DOHH2 (cell line): ENCODE measurements around the gene POM121L2.

Experiments used
- H3F3A ChIP-seq: fragments of 200-600 bp; sonication (generic), shearing (Covaris generic); 2 replicates; pipeline ENCODE4 v1.6.0; 2016; ENCODE audit warnings: antibody characterized with exemption, mild to moderate bottlenecking; ENCODE audit not compliant: control insufficient read depth, insufficient read depth
- H3K27ac ChIP-seq: fragments of 200-600 bp; sonication (generic); 2 replicates; pipeline ENCODE4 v1.5.1; 2014; ENCODE audit warnings: low read depth, mild to moderate bottlenecking, low read length, moderate library complexity
- H3K27me3 ChIP-seq: fragments of 200-600 bp; sonication (generic); 2 replicates; pipeline ENCODE4 v1.6.1; 2014; ENCODE audit warnings: mild to moderate bottlenecking, low read length, mixed read lengths; ENCODE audit not compliant: control insufficient read depth
- H3K36me3 ChIP-seq: fragments of 200-600 bp; sonication (generic); 2 replicates; pipeline ENCODE4 v1.6.1; 2014; ENCODE audit warnings: mild to moderate bottlenecking, low read length, moderate library complexity, mixed read lengths; ENCODE audit not compliant: control insufficient read depth
- H3K4me1 ChIP-seq: fragments of 200-600 bp; sonication (generic); 2 replicates; pipeline ENCODE4 v1.6.1; 2014; ENCODE audit warnings: mild to moderate bottlenecking, low read length, mixed read lengths; ENCODE audit not compliant: control insufficient read depth
- H3K4me2 ChIP-seq: fragments of 200-600 bp; sonication (generic); 2 replicates; pipeline ENCODE4 v1.6.0; 2014; ENCODE audit warnings: mild to moderate bottlenecking, low read length, moderate library complexity
- H3K4me3 ChIP-seq: fragments of 200-600 bp; sonication (generic); 2 replicates; pipeline ENCODE4 v1.5.1; 2014; ENCODE audit warnings: mild to moderate bottlenecking, low read length, mixed read lengths
- H3K79me2 ChIP-seq: fragments of 200-600 bp; sonication (generic); 2 replicates; pipeline ENCODE4 v1.6.1; 2014; ENCODE audit warnings: mild to moderate bottlenecking, low read length, mixed read lengths; ENCODE audit not compliant: control insufficient read depth
- H3K9me2 ChIP-seq: fragments of 200-600 bp; sonication (generic); replicated peaks from 2 replicates; pipeline ENCODE4 v1.6.1; 2014; ENCODE audit warnings: mild to moderate bottlenecking, low read length, mixed read lengths; ENCODE audit not compliant: control insufficient read depth
- H3K9me3 ChIP-seq: fragments of 200-600 bp; sonication (generic); 2 replicates; pipeline ENCODE4 v1.6.1; 2014; ENCODE audit warnings: antibody characterized with exemption, low read length, mixed read lengths; ENCODE audit not compliant: control insufficient read depth, insufficient read depth
- H4K20me1 ChIP-seq: fragments of 200-600 bp; sonication (generic); 2 replicates; pipeline ENCODE4 v1.6.0; 2014; ENCODE audit warnings: low read depth, mild to moderate bottlenecking, antibody characterized with exemption, low read length, moderate library complexity; ENCODE audit not compliant: control insufficient read depth, insufficient read depth
- EZH2phosphoT487 ChIP-seq: fragments of 200-600 bp; sonication (generic); IDR thresholded peaks from 2 replicates; pipeline ENCODE4 v1.6.1; 2017; ENCODE audit warnings: borderline replicate concordance, mild to moderate bottlenecking, antibody characterized with exemption, low read length, moderate library complexity, mixed read lengths
- TF ChIP-seq, protein P1 (sequence below): fragments of 200-600 bp; sonication (generic); IDR thresholded peaks from one replicate; pipeline ENCODE4 v1.5.1; 2014; ENCODE audit warnings: antibody characterized with exemption, mild to moderate bottlenecking, low read depth, low read length; ENCODE audit not compliant: poor library complexity, severe bottlenecking

POM121L2 gene

DNA sequence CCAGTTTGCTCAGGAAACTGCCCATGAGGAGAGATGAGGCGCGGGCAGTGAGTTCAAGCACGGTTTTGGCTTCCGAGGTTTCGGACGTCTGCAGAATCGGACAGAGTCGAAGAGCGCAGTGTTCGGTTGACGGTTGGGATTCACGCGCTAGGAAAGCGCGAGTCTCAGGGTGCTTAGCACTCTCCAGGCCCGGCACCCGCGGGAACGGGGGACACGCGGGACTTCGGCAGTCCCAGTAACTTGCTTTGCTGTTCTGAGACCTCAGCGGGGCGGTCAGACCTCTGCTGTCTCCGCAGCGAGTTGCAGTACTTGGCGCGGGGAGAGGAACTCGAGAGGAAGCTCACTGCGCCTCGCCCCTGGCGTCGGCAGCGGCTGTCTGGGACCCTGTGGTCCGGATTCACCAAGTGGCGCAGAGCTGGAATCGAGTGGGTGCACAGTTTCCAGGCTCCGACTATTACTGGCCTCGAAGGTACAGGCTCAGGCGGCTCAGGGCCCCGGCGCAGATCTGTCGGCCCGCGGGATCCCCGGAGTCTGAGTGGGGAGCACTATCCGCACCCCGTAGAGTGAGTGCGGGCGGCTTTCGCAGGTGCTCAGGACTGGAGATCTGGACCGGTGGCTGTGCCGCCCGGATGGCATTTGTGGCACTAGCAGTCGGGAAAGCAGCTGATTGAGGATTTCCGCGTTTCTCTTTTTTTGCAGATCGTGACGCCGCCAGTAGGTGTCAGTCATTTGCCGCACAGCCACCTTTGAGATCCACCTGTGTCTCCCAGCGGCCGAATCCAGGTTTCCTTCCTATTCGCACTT, at the start of gene POM121L2:
Gene POM121L2, minus strand, starts transcription at position 128 of the 804 bp plus-strand sequence. Its CDS starts 103 bp downstream, at position 25.
- no peaks in the 10 kb centered on the region for H3K9me2 ChIP-seq
- no peaks in the 10 kb centered on the region for H3K36me3 ChIP-seq
- H3K27ac ChIP-seq: no peak within 1 kb of the TSS
- TF ChIP-seq, protein P1, sequence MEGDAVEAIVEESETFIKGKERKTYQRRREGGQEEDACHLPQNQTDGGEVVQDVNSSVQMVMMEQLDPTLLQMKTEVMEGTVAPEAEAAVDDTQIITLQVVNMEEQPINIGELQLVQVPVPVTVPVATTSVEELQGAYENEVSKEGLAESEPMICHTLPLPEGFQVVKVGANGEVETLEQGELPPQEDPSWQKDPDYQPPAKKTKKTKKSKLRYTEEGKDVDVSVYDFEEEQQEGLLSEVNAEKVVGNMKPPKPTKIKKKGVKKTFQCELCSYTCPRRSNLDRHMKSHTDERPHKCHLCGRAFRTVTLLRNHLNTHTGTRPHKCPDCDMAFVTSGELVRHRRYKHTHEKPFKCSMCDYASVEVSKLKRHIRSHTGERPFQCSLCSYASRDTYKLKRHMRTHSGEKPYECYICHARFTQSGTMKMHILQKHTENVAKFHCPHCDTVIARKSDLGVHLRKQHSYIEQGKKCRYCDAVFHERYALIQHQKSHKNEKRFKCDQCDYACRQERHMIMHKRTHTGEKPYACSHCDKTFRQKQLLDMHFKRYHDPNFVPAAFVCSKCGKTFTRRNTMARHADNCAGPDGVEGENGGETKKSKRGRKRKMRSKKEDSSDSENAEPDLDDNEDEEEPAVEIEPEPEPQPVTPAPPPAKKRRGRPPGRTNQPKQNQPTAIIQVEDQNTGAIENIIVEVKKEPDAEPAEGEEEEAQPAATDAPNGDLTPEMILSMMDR: peak; percentile 77
- TF ChIP-seq EZH2phosphoT487: no peak
- peaks cover 17% of the 10 kb centered on the region; the same call in 1 of the 2 replicates for H3K27me3 ChIP-seq
- peak within 1 kb of the TSS; percentile 75 for H3K4me3 ChIP-seq
- peaks cover 8% of the 10 kb centered on the region for H3K4me1 ChIP-seq
- H3F3A ChIP-seq: no peaks in the 10 kb centered on the region
- no peaks in the 10 kb centered on the region for H3K9me3 ChIP-seq
- H3K79me2 ChIP-seq: no peaks in the 10 kb centered on the region
- H3K4me2 ChIP-seq: peak within 1 kb of the TSS; percentile 81
- no peaks in the 10 kb centered on the region for H4K20me1 ChIP-seq

DNA sequence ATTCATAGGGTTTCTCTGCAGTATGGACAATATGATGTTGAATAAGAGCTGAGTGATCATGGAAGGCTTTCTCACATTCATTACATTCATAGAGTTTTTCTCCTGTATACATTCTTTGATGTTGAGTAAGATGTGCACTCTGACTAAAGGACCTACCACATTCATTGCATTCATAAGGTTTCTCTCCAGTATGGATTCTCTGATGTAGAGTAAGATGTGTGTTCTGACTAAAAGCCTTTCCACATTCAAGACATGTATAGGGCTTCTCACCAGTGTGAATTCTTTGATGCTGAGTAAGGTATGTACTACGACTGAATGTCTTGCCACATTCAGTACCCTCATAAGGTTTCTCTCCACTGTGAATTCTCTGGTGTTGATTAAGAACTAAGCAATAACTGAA, 47.2 kb upstream of the POM121L2 start:
- Histone ChIP-seq H3K4me1 (no peaks in the 10 kb centered on the region), H4K20me1 (no peaks in the 10 kb centered on the region), H3K4me2 (no peak overlapping the region), H3F3A (no peaks in the 10 kb centered on the region), H3K27me3 (no peaks in the 10 kb centered on the region), H3K4me3 (no peak overlapping the region), H3K9me3 (peaks cover 13% of the 10 kb centered on the region; the same call in 1 of the 2 replicates), H3K79me2 (no peaks in the 10 kb centered on the region), H3K36me3 (no peaks in the 10 kb centered on the region), H3K9me2 (no peaks in the 10 kb centered on the region), H3K27ac (no peak overlapping the region)
- TF ChIP-seq EZH2phosphoT487: no peak

DNA sequence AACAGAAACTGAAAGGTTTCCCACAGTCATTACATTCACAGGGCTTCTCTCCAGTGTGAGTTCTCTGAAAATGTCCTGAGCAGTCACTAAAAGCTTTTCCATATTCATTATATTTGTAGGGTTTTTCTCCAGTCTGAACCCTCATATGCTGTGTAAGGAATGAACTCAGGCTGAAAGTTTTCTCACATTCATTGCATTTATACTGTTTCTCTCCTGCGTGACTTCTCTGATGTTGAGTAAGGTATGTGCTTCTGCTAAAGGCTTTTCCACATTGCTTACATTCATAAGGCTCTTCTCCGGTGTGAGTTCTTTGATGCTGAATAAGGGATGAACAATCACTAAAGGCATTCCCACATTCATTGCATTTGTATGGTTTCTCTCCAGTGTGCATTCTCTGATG, 46.7 kb upstream of the POM121L2 start:
- Histone ChIP-seq H3K4me2 (no peak overlapping the region), H3K27me3 (no peaks in the 10 kb centered on the region), H4K20me1 (no peaks in the 10 kb centered on the region), H3K9me2 (no peaks in the 10 kb centered on the region), H3K79me2 (no peaks in the 10 kb centered on the region), H3K27ac (no peak overlapping the region), H3K4me1 (no peaks in the 10 kb centered on the region), H3K9me3 (peaks cover 13% of the 10 kb centered on the region; the same call in 1 of the 2 replicates), H3K4me3 (no peak overlapping the region), H3K36me3 (no peaks in the 10 kb centered on the region), H3F3A (no peaks in the 10 kb centered on the region)
- TF ChIP-seq, protein P1: no peak
- no peak for TF ChIP-seq EZH2phosphoT487

DNA sequence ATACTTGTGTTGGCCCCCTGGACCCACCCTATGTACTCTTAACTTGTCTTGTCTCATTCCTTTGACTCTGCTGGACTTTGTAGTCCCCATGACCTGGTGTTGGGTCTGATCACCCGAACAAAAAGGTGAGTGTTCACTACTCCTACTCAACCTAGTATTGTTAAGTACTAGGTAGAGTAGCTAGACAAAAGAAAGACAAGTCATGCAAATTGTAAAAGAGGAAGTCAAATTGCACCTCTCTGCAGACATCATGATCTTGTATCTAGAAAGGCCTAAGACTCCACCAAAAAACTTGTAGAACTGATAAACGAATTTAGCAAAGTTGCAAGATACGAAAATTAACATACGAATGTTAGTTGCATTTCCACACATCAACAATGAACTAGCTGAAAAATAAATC, 40.8 kb upstream of the POM121L2 start:
- no peak overlapping the region for H3K4me3 ChIP-seq
- H3F3A ChIP-seq: no peaks in the 10 kb centered on the region
- H3K4me1 ChIP-seq: no peaks in the 10 kb centered on the region
- H3K79me2 ChIP-seq: no peaks in the 10 kb centered on the region
- no peak overlapping the region for H3K4me2 ChIP-seq
- H3K27ac ChIP-seq: no peak overlapping the region
- TF ChIP-seq, protein P1: no peak
- TF ChIP-seq EZH2phosphoT487: no peak
- H3K9me3 ChIP-seq: peaks cover 7% of the 10 kb centered on the region; the same call in 1 of the 2 replicates
- H3K9me2 ChIP-seq: no peaks in the 10 kb centered on the region
- H3K36me3 ChIP-seq: no peaks in the 10 kb centered on the region
- no peaks in the 10 kb centered on the region for H4K20me1 ChIP-seq
- no peaks in the 10 kb centered on the region for H3K27me3 ChIP-seq
